CD4-positive, alpha-beta T cell (primary cell): Measurements from ENCODE around the gene PMS1. TPM values are rescaled to one million over a fixed set of nuclear protein-coding genes. Genes with fewer than 3 reads are reported as not detected.

ENCODE experiments used
- ATAC-seq: fragments of 200-7000 bp; cut with Tn5 transposase; one replicate; pipeline ENCODE4 v1.10.0; 2022; ENCODE audit warnings: mild to moderate bottlenecking; ENCODE audit not compliant: poor library complexity
- CTCF ChIA-PET: fragments of 350-600 bp; sonication (Branson Sonifier 250); formaldehyde crosslinking; loops from one replicate; lab custom pipeline; 2021; ENCODE audit warnings: antibody characterized with exemption, inconsistent platforms; lab: Charles Lee
- POLR2A ChIA-PET: fragments of 350-600 bp; sonication (Branson Sonifier 250); formaldehyde crosslinking; loops from one replicate; lab custom pipeline; 2021; ENCODE audit warnings: antibody characterized with exemption, inconsistent platforms; lab: Charles Lee
- DNase-seq, 14 experiments: peaks; one replicate each; pipeline ENCODE4 v3.0.0-alpha.2; 2013 to 2020; ENCODE audit warnings: mixed read lengths in 2 of 14
- H3K27ac ChIP-seq, 2 donors: one replicate each; pipeline versions ENCODE4 v1.5.1 to v1.7.0; 2013; ENCODE audit warnings: low read length in 2 of 2, low read depth in 1 of 2, mild to moderate bottlenecking in 1 of 2
- H3K27me3 ChIP-seq, 2 experiments: 1 replicate in 1 of 2; 2 replicates in 1 of 2; pipeline versions ENCODE4 v1.6.1 to v1.7.0; 2013; ENCODE audit warnings: low read length in 2 of 2, control low read depth in 1 of 2, mild to moderate bottlenecking in 1 of 2, moderate library complexity in 1 of 2; ENCODE audit not compliant: insufficient read depth in 2 of 2, control insufficient read depth in 1 of 2
- H3K36me3 ChIP-seq: one replicate; pipeline ENCODE4 v1.6.1; 2013; ENCODE audit warnings: low read length, control low read depth; ENCODE audit not compliant: insufficient read depth
- H3K4me1 ChIP-seq: one replicate; pipeline ENCODE4 v1.6.1; 2013; ENCODE audit warnings: low read length, control low read depth; ENCODE audit not compliant: insufficient read depth
- H3K4me3 ChIP-seq: one replicate; pipeline ENCODE4 v1.5.1; 2013; ENCODE audit warnings: mild to moderate bottlenecking, low read length, moderate library complexity
- H3K9me3 ChIP-seq, 2 experiments: 1 replicate in 1 of 2; 2 replicates in 1 of 2; pipeline versions ENCODE4 v1.6.1 to v1.7.0; 2013; ENCODE audit warnings: low read length in 2 of 2, mild to moderate bottlenecking in 2 of 2, control low read depth in 1 of 2, moderate library complexity in 1 of 2; ENCODE audit not compliant: control insufficient read depth in 1 of 2, insufficient read depth in 1 of 2
- H3K27ac Mint-ChIP-seq: one replicate; pipeline ENCODE4 v1.8.0; 2020; ENCODE audit warnings: mixed read lengths
- H3K27me3 Mint-ChIP-seq: one replicate; pipeline ENCODE4 v1.8.0; 2021; ENCODE audit warnings: mixed read lengths
- H3K36me3 Mint-ChIP-seq: one replicate; pipeline ENCODE4 v1.8.0; 2021; ENCODE audit warnings: low read depth, mixed read lengths
- H3K4me1 Mint-ChIP-seq: one replicate; pipeline ENCODE4 v1.8.0; 2021; ENCODE audit warnings: low read depth, mixed read lengths
- H3K4me3 Mint-ChIP-seq: one replicate; pipeline ENCODE4 v1.8.0; 2020; ENCODE audit warnings: mild to moderate bottlenecking, mixed read lengths
- H3K9me3 Mint-ChIP-seq: one replicate; pipeline ENCODE4 v1.8.0; 2020; ENCODE audit warnings: mixed read lengths
- intact Hi-C, 2 experiments: fragments of 100-400 bp; cut with DNase I in 1 of 2; cut with micrococcal nuclease in 1 of 2; formaldehyde crosslinking; loops; one replicate each; pipeline versions ENCODE4 v1.15.1 to v1.9.0; 2023 to 2025; cut with DNase I, micrococcal nuclease
- polyA plus RNA-seq, 2 donors: library from polyadenylated mRNA; unstranded; fragments of 120-200 nt; gene quantifications; one replicate each; pipeline ENCODE4 v1.2.1, GENCODE V29; 2013
- total RNA-seq, 174 experiments: library from RNA in 2 of 174; stranded (reverse) in 2 of 174; gene quantifications; one replicate each; pipeline ENCODE4 v1.2.3 and lab custom pipeline; 2021 to 2026
- TF ChIP-seq, protein P1 (sequence below): fragments of 200-600 bp; IDR thresholded peaks from one replicate; pipeline ENCODE4 v1.8.0; 2022; ENCODE audit warnings: antibody characterized with exemption, mild to moderate bottlenecking

The PMS1 gene
- 1 to 10 TPM; 9.6 to 9.8 TPM for total RNA-seq
- polyA plus RNA-seq (2013, experiment 1 of 2) = 16.9 TPM
- polyA plus RNA-seq (2013, experiment 2 of 2) = 19.3 TPM
- 8.3 to 75.7 (median 32.3) reads per million in 172 experiments for total RNA-seq (lab: John Stamatoyannopoulos, UW)

- no peaks in the 10 kb centered on the region for H3K9me3 Mint-ChIP-seq
These were observed at the start of gene PMS1, which contains the start of gene ORMDL1 for GRCh38 chr2:189783927-189784867. Gene PMS1, plus strand, starts transcription at chr2:189784450. Its CDS starts 7,360 bp downstream, at chr2:189791810. Gene ORMDL1, minus strand, starts transcription at chr2:189784339. Its CDS starts 1,744 bp downstream, at chr2:189782595.

DNA sequence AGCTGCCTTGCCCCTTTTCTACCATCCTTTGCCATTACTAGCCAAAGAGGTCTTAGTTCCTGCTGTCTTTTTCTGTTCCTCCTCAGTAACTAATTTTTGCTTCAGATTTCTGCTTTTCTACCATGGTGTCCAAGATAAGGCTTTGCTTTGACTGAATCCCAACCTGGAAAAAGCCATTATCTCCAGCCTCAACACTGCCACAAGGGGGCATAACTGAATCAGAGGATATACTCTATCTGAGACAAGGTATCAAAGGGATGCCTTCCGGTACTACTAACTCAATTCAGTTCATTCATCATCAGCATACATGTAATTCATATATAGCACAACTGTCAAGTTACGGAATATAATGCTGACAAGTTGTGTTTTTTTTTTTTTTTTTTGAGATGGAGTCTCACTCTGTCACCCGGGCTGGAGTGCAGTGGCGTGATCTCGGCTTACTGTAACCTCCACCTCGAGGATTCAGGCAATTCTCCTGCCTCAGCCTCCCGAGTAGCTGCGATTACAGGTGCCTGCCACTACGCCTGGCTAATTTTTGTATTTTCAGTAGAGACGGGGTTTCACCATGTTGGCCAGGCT lies 33.1 kb upstream of the PMS1 start:
- Histone ChIP-seq H3K4me3 (no peak overlapping the region), H3K9me3 (no peaks in the 10 kb centered on the region), H3K27me3 (no peaks in the 10 kb centered on the region), H3K4me1 (no peaks in the 10 kb centered on the region), H3K27ac (no peak overlapping the region), H3K36me3 (peaks cover 55% of the 10 kb centered on the region)
- ChIA-PET CTCF (interaction anchor here (0.7 to 1.8 kb wide), 4 partner anchors 11 to 90 kb away, joined by 3 to 10 read pairs (median 4); partner anchors contain the start of gene OSGEPL1), POLR2A (interaction anchor here (4.1 kb wide), 1 partner anchor 11 kb away, joined by 18 read pairs; the partner anchor contains the start of gene OSGEPL1)
- ATAC-seq (peak; percentile 87), DNase-seq (peak in 11 of 14 experiments; percentile 3 to 70 (median 24))
- Mint-ChIP-seq H3K36me3 (peaks cover 48% of the 10 kb centered on the region), H3K27ac (peak overlapping the region; percentile 0), H3K9me3 (no peaks in the 10 kb centered on the region), H3K4me3 (no peak overlapping the region), H3K27me3 (no peaks in the 10 kb centered on the region), H3K4me1 (no peaks in the 10 kb centered on the region)
- intact Hi-C loops = loop anchor here (1.0 to 2.0 kb wide), 2 partner anchors 319 to 320 kb away; no protein-coding TSS in a partner anchor
- TF ChIP-seq, protein P1, sequence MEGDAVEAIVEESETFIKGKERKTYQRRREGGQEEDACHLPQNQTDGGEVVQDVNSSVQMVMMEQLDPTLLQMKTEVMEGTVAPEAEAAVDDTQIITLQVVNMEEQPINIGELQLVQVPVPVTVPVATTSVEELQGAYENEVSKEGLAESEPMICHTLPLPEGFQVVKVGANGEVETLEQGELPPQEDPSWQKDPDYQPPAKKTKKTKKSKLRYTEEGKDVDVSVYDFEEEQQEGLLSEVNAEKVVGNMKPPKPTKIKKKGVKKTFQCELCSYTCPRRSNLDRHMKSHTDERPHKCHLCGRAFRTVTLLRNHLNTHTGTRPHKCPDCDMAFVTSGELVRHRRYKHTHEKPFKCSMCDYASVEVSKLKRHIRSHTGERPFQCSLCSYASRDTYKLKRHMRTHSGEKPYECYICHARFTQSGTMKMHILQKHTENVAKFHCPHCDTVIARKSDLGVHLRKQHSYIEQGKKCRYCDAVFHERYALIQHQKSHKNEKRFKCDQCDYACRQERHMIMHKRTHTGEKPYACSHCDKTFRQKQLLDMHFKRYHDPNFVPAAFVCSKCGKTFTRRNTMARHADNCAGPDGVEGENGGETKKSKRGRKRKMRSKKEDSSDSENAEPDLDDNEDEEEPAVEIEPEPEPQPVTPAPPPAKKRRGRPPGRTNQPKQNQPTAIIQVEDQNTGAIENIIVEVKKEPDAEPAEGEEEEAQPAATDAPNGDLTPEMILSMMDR = peak; percentile 53

More at GRCh38 chr2:189783927-189784867, at the start of gene PMS1, which contains the start of gene ORMDL1:
- H3K4me3 Mint-ChIP-seq = peak within 1 kb of the TSS; percentile 99
- H3K27ac Mint-ChIP-seq = peak within 1 kb of the TSS; percentile 99
- ATAC-seq = peak; percentile 91
- TF ChIP-seq, protein P1 = no peak
- Histone ChIP-seq H3K4me3 (peak within 1 kb of the TSS; percentile 84), H3K36me3 (peaks cover 23% of the 10 kb centered on the region), H3K4me1 (peaks cover 23% of the 10 kb centered on the region), H3K27ac (peak within 1 kb of the TSS; percentile 90 to 93), H3K27me3 (no peaks in the 10 kb centered on the region), H3K9me3 (no peaks in the 10 kb centered on the region)
- POLR2A ChIA-PET = interaction anchor here (0.8 to 4.2 kb wide), 11 partner anchors 10 to 1097 kb away, joined by 3 to 96 read pairs (median 6); partner anchors contain the start of genes ASNSD1, OSGEPL1, SLC40A1 and WDR75
- intact Hi-C loops = loop anchor here (1.0 to 10.0 kb wide), 11 partner anchors 19 to 1231 kb away; partner anchors contain the start of genes ASNSD1 (in 2 of the 2), HIBCH (in 1 of the 2), NAB1 (in 1 of the 2) and NEMP2 (in 1 of the 2)
- H3K36me3 Mint-ChIP-seq = peaks cover 65% of the 10 kb centered on the region
- CTCF ChIA-PET = interaction anchor here (1.2 to 3.1 kb wide), 3 partner anchors 11 to 22 kb away, joined by 3 to 16 read pairs (median 10); partner anchors contain the start of gene OSGEPL1
- H3K27me3 Mint-ChIP-seq = no peaks in the 10 kb centered on the region
- peak; percentile 84 to 98 (median 92) for DNase-seq
- peaks cover 58% of the 10 kb centered on the region for H3K4me1 Mint-ChIP-seq
